ENCODE results near the gene ARHGAP26.

GRCh38 chr5:143036146-143036927, 266.2 kb downstream of the ARHGAP26 start:
- TF ChIP-seq CTCF (IDR thresholded peaks at IDR 0.05 in 8 of 11, conservative IDR thresholded peaks at IDR 0.05 in 3 of 11) (no peak), POLR2AphosphoS5 (IDR thresholded peaks at IDR 0.05) (no peak)
